NCI-H2081 treated with DMSO at 0.1 percent for 48 hours (cell line): Measurements from ENCODE around the gene RIT2.

Experiments
- DNase-seq: peaks from one replicate; lab custom pipeline; 2025; lab: John Stamatoyannopoulos, UW

The RIT2 gene

GRCh38 chr18:42929181-42929580 lies 186.3 kb downstream of the RIT2 start:
- DNase-seq: no peak

- no peak for DNase-seq
These were observed 190.4 kb downstream of the RIT2 start for GRCh38 chr18:42925036-42925435.

- no peak for DNase-seq
These were observed 193.1 kb downstream of the RIT2 start for GRCh38 chr18:42922363-42922762.

GRCh38 chr18:42921226-42921737 lies 194.2 kb downstream of the RIT2 start:
- no peak for DNase-seq

- no peak for DNase-seq
These were observed 194.9 kb downstream of the RIT2 start for GRCh38 chr18:42920621-42921020.

GRCh38 chr18:42915299-42915698 lies 200.2 kb downstream of the RIT2 start:
- DNase-seq: peak; percentile 73

- peak; percentile 11 for DNase-seq
These were observed 201.0 kb downstream of the RIT2 start for GRCh38 chr18:42914476-42914875.

- no peak for DNase-seq
These were observed 206.4 kb downstream of the RIT2 start for GRCh38 chr18:42909095-42909494.

DNA sequence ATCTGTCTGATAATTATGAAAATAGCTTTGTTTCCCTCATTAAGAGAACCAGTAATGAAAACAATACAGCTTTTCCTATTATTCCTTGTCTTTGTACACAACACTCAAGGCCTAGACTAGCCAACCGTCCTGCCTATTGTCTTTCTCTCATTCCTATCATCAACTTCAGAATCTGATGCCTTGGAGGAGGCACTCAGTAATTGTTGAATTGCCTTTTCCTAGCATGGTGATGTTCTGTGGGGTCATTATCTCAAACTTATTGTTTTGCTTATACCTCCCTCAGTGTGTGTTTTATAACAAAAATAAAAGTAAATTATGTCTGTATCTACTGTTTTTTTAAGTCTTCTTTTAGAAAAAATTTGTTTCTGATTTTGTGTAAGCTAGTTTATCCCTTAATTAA lies 208.7 kb downstream of the RIT2 start:
- no peak for DNase-seq

GRCh38 chr18:42901161-42901560 lies 214.3 kb downstream of the RIT2 start:
- DNase-seq: no peak

- DNase-seq: peak; percentile 72
These were observed 221.5 kb downstream of the RIT2 start for GRCh38 chr18:42893977-42894376.

- DNase-seq: no peak
These were observed 223.3 kb downstream of the RIT2 start for GRCh38 chr18:42892181-42892580.

DNA sequence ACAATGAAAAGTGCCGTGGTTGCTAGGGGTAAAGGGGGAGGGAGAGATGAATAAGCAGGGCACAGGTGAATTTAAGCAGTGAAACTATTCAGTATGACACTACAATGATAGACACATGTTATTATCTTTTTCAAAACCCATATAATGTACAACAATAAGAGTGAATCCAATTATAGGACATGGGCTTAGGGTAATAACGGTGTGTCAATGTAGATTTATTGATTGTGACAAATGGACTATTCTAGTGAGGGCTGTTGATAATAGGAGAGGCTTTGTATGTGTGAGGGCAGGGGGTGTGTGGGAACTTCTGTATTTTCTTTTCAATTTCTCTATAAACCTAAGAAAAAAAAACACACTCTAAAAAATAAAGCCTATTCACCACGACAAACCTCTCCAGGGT lies 223.8 kb downstream of the RIT2 start:
- peak; percentile 29 for DNase-seq

- peak; percentile 83 for DNase-seq
These were observed 232.3 kb downstream of the RIT2 start for GRCh38 chr18:42883169-42883568.

GRCh38 chr18:42882122-42882521 lies 233.4 kb downstream of the RIT2 start:
- DNase-seq: no peak

GRCh38 chr18:42872838-42873237 lies 242.6 kb downstream of the RIT2 start:
- DNase-seq: no peak

- DNase-seq: no peak
These were observed 250.6 kb downstream of the RIT2 start for GRCh38 chr18:42864876-42865275.

DNA sequence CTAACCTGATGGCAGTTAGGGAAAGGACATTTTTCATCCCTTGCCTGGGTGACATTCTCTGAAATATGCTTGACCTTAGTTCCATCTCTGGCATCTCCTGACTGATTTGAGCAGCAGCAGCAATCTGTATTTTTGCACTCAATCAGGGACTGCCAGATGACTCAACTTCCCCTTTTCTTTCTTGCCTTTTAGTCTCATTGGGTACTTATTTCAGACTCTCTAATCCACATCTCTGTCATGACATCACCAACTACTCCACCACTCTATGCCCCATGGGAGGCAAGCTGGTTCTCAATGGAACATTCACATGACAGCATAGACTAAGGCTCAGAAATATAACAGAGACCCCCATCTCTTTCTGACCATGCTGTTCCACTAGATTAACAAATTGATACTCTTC lies 254.2 kb downstream of the RIT2 start:
- DNase-seq: no peak

DNA sequence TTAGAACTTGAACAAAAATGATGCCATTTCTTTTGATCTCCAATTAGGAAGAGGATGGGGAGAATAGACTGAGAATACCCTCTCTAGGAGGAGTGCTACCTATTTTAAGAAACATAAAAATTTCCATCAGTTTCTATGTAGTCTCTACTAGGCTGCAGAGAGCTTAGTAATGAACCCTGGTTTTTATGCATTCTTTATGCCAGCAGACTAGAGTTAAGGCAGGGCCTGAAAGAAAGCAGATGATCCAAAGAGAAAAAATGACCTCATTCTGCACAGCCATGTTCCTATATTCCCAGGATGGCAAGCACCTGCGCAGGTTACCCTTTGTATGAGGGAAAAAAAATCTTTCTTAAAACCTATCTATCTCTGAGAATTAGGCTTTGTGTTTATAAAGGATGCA lies 254.9 kb downstream of the RIT2 start:
- no peak for DNase-seq

- no peak for DNase-seq
These were observed 255.5 kb downstream of the RIT2 start for GRCh38 chr18:42860011-42860410.

GRCh38 chr18:42854558-42854957 lies 260.9 kb downstream of the RIT2 start:
- DNase-seq: no peak

DNA sequence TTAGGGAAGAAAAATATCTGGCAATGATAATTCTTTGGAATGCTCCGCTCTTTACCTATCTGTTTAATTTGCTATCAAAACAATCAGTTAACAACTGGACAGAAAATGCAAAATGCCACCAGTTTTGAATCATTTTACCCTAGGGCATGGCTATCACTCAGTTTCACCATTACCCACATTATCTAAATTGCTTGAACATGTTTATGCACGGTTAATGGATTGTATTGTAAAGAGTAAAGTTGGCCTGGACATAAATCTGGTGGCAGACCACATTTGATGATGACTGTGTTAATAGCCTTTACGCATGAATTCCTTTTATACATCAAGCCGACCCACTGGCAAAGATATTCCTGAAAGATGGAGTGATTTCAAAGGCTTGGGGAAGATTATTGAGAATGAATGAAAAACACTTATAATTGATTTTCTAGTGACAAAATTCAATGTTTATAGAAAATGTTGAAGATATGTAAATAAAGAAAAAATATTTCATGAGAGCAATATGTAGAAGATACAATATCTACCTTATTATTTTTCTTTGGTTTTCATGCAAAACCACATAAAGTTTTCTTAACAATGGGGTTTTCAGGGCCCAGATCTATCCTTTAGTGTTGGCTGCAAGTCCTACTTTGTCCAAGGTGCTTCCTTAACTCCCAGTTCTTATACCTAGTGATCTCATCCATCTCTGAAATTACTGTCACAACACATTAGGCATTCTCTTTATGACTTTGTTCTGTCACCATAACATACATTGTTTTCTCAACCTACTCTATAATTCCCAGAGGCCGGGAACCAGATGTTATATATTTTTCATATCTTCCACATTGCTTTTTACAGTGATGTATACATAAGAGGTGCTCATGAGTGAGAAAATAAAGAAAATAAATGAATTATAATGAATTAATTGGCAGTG lies 265.1 kb downstream of the RIT2 start:
- DNase-seq: peak; percentile 66

DNA sequence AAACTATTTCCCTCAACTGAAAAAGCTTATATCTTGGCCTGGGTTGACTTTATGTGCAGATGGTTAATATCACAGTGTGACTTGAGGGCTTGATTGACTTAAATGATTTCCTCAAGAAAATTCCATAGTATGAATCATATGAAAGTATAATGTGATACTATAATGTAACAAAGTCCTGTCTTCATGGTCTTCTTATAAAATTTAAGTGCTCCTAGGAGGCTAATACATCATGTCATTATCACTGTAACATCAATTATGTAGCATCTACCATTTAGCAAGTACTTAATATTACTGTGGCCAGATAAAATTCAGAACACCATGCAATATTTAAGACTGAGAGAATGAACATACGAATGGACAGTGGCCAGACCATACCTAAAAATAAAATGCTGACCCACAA lies 276.1 kb downstream of the RIT2 start:
- DNase-seq: no peak
